GM21360 (cell line): ENCODE data around the gene ARHGEF26.

Experiments used
- ATAC-seq: cut with Tn5 transposase; IDR thresholded peaks from one replicate; pipeline ENCODE4 v1.9.1; 2021; ENCODE audit warnings: mild to moderate bottlenecking, moderate library complexity; ENCODE audit not compliant: unreplicated experiment

ARHGEF26 gene

DNA sequence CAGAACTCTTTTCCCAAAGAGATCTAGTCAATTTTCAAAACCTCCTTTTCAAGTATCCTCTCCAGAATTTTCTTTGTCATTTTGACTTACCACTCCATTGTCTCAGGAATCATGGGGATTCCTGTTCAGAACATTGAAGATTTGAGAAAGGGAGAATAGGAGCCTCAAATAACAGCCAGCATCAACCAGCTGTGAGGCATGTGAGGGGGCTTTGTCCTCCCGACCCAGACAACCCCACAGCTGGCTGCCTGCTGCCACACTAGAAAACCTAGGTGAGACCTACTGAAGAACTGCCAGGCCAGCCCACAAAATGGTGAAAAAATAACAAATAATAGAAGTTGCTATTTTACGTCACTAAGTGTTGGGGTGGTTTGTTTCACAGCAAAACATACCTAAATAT lies 5.9 kb upstream of the ARHGEF26 start:
- ATAC-seq, result no peak

DNA sequence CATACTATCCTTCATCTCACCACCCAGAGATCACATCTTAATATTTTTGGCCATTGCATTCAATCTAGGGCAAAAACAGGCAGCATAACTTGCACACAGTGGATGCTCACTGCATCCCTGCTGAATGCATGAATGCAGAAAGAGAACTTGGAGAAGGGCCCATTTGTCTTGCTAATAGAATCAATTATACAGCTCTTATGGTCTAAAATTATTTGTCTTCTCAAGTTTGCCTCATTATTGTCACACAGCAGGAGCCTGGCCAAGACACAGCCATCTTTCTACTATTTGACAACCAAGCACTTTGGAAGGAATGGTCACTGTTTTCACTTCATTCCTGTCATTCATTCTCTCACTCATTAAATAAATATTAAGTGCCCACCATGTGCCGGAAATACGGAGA lies 1.2 kb upstream of the ARHGEF26 start:
- ATAC-seq, result no peak

DNA sequence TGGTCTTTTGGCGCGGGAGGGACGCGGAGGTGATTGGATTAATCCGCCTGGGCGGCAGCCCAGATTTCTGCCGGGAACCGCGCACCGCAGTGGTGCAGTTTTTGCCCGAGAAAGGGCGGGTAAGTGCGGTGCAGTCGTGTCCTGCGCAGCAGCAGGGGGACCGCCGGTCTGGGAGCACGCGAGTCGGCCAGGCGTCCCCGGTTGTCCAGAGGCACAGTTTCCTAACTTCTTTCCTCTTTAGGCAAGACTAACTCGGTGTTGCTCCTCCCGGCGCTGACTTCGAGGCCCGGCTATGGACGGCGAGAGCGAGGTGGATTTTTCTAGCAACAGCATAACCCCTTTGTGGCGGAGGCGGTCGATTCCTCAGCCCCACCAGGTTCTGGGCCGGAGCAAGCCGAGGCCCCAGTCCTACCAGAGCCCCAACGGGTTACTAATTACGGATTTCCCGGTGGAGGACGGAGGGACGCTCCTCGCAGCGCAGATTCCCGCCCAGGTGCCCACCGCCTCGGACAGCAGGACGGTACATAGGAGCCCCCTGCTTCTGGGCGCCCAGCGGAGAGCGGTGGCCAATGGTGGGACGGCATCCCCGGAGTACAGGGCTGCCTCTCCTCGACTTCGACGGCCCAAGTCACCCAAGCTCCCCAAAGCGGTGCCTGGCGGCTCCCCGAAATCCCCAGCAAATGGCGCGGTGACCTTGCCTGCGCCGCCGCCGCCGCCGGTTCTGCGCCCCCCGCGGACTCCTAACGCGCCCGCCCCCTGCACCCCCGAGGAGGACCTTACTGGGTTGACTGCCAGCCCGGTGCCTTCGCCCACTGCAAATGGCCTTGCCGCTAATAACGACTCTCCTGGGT lies 736 bp downstream of the ARHGEF26 start:
- ATAC-seq, result peak; percentile 42

DNA sequence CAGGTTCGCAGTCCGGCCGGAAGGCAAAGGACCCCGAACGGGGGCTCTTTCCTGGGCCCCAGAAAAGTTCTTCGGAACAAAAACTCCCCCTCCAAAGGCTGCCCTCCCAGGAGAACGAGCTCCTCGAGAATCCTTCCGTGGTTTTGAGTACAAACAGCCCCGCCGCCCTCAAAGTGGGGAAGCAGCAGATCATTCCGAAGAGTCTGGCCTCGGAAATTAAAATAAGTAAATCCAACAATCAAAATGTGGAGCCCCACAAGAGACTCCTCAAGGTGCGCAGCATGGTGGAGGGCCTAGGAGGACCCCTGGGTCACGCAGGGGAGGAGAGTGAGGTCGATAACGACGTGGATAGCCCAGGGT lies 1.3 kb downstream of the ARHGEF26 start:
- no peak for ATAC-seq

DNA sequence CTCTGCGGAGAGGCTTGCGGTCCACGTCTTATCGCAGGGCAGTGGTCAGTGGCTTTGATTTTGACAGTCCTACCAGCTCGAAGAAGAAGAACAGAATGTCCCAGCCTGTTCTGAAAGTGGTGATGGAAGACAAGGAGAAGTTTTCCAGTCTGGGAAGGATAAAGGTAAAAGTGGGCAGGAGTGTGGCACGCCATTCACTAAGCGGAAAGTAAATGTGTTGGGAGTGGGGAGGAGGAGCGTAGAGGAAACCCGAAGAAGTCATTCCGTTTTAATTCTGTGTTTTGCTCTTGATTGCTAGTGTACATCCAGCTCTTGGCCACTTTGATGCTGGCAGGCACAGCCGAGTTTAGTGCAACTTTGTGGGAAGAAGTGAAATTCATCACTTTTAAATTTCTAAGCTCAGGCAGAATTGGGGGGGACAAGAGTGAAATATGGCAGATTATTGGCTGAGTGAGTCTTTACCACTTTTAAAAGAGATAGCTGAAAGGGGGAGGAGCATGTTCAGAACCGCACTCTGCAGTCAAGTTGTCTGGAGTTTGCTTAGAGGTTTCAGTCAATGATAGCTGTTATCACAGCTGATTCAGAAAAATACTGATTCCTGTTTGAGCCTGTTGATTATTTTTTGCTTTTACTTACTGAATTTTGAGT lies 1.8 kb downstream of the ARHGEF26 start:
- no peak for ATAC-seq

DNA sequence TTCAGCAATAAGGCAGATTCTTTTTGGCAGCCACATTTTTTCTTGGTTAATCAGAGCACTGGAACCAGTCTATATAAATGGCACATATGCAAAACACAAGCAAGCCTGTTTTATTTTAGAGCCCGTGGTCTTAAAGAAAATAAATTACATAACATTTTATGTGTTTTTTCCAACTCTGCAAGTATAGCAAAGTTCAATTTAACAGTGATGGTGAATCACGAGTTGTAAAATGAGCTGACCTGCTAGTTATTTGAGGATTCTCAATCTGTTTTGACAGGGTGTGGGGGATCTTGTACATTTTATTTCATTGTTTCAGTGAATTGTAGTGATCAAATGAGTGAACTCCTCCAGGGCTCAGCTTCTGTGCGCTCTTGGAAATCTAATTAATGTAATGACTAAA lies 2.7 kb downstream of the ARHGEF26 start:
- ATAC-seq, result no peak

DNA sequence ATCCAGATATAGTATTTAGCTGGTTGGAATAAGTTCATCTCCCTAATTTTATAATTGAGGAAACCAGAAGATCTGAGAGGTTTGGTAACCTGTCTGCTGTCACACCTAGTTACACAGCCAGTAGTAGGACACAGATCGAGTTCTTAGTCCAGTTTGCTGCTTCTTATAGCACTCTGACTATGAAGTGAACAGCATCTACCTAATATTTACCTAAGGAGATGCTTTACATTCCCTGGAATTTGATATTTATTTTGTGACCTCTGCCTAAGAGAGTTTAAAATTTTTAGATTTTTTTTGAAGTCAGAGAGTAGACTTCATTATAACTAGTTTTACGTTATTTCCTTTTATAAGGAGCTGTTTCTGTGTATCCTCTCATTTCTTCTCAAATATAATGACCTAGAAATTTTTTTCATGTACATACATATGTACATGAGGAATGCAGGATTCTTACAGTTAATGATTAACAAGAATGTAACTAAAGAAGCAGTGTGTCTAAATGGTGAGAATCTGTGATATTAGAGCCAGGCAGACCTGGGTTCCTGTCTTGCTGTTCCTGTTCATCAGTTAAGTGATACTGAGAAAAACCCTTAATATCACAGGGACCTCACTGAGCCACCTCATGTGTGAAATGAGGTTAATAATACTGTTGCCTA lies 4.3 kb downstream of the ARHGEF26 start:
- ATAC-seq, result no peak

DNA sequence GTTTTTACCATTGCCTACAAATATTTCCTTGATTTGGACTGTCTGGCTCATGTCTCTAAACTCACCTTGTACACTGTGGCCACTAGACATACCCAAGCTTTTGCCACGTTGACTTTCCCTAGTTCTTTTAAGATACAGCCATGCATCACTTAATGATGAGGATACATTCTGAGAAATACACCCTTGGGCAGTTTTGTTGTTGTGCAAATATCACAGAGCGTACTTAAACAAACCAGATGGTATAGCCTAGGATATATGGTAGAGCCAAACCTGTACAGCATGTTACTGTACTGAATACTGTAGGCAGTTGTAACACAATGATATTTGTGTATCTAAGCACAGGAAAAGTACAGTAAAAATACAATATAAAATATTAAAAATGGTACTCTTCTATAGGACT lies 5.5 kb downstream of the ARHGEF26 start:
- no peak for ATAC-seq

DNA sequence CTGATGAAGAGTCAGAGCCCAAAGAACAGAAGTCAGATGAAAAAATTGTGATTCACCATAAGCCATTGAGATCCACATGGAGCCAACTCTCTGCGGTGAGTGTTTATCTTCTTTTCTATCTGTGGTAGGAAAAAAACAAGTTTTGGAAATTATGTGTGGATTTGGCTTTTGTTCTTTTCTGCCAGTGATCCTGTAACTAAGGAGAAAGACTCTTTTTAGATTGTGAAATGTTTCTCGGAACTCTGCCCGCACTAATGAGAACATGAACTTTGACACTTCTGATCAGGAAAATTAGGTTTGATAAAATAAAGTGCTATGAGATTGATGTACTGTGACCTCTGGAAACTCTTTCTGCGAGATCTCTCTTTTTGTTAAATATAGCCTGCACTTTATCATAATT lies 8.4 kb downstream of the ARHGEF26 start:
- no peak for ATAC-seq

DNA sequence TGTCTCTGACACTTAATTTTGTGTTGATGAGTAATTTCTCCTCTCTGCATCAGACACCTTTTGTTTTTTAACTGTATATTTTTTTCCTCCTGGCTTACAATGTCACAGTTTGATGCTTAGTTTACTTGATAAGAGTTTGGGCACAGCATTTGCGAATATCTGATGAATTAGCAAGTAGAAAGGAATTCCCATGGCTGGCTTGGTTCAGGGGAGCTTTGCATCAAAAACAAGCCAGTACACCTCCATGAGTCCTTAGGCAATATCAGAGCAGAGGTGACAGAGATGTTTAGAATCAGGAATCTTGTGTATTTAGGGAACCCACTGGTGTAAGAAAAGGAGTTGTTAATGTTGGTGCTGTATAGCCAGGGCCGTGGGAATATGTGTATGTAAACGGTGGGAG lies 9.3 kb downstream of the ARHGEF26 start:
- ATAC-seq, result no peak

DNA sequence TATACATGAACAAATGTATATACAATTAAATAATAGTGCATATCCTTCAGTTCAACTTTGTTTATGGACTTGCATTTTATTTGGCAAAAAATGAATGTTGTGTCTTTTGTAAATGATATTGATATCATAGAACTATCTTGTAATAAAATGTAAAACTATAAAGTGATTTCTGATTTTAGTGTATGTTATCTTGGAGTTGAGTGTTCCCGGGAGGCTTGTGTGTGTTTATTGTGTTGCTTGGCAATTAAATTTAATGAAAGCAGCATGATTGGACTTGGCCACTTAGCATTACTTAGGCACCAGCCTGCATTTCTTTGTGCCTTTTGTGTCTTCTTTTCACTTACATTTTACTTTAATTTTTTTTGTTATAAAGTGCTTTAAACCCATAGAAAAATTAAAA lies 10.6 kb downstream of the ARHGEF26 start:
- ATAC-seq, result no peak

DNA sequence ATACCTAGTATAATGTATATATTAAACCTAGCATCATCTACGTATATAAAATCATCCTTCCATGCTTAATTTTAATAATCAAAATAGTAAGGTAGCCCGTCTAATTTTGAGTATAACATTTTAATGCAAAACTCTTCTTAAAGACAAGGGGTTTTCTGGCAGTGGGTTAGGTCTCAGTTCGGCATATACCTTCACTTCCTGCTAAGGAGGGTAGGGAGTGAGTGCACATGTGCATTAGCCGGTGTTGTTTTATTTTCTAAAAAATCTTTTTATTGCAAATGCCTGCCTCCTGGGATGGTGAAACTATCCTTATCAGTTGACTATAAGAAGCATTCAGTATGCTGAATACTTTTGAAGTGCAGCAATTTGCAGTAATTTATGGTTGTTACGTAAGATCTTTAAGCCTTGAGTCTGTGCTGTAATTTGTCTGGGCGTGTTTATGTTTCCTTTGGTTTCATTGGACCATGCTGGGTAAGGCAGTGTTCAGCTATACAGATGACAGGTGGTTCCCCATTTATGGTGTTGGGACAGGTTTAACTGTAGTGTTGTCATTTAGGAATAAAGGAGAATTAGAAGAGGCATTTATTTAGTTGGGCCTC lies 11.7 kb downstream of the ARHGEF26 start:
- no peak for ATAC-seq

DNA sequence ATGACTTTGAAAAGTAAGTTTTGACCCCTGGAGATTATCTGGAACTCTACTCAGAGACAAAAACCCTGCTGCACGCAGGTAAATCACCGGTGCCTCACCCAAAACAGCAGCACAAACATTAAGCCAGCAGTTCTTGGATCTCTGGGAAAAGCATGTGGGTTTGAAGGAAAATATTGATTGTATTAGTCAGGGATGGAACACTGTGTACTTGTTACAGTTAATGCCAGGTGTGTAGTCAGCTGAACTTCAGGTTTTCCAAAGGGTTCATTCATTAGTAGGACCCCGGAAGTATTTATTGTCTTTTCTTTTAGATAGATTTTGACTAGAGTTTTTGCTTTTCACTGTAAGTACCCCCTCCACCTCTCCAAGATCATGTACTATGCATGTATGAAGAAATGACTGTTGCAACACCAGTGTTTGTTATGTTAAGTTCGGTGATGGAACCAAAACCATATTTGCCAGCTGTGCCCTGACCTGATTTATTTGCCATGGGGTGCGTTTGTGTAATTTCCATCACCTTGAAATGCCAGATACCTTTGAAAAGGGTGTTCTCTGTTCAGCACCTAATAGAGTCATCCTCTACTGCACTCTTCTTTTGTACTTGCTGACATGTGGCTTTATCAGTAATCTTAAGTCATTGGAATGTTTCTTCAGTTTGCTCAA lies 14.5 kb downstream of the ARHGEF26 start:
- no peak for ATAC-seq

DNA sequence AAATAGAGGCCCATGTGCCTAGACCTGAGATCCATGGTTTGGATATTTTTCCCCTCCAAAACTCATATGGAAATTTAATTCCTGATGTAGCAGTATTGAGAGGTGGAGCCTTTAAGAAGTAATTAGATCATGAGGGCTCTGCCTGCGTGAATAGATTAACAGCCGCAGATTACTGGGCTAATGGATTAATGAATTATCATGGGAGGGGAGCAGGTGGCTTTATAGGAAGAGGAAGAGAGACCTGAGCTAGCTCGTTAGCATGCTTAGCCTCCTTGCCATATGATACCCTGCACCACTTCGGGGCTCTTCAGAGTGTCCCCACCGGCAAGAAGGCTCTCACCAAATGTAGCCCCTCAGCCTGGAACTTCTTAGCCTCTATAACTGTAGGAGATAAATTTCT lies 15.8 kb downstream of the ARHGEF26 start:
- ATAC-seq, result no peak

DNA sequence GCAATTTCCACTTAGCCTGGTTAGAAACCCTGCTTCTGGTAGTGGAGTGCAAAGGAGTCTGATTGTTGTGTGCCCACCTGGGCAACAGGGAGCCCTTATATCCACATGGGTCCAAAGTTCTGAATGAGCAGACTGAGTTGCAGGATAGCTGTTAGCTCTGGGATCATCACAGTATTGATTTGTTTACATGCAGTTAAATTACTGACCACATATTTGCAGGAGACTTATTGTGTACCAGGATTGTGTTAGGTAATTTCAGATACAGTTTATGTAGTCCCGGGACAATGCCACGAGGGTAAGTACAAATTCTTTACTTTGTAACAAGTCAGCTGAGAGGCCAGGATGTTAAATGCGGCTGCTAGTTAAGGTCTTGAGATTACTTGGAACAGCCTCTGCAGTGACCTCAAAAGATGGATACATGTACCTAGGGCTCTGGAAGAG lies 18.8 kb downstream of the ARHGEF26 start:
- ATAC-seq, result no peak

DNA sequence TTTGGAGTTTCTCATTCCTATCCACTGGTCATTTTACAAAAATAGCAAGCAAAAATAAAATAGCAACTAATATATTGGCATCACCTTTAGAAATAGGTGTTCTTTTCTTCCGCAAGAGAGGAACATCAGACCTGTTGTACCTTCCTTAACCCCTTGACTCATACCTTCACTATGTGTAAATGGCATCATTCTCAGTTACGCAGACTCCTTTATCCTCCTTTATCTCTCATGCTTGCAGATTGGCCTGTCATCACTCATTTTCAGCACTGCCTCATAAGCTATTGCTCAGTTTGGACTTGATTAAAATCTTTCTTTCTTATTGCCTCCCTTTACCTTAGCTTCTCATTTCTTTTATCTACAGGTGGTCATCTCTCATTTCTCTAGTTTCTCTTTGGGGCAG lies 21.4 kb downstream of the ARHGEF26 start:
- no peak for ATAC-seq

DNA sequence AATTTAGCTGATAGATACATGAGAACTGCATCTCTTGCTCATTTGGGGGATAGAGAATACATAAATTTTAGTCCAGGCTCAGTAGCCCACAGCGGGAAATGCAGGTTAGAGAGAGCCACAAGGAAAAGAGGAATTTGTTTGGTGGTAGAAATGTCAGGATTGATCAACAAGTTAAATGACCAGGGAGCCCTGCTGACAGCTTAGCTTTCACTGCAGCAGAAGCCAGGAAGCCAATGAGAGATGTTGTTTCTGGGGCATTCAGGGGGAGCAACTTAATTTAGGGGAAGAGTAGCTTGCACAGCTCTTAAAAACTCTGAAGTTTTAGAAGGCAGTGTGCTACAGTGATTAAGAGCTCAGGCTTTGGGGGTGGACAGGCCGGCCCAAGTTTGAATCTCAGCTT lies 22.7 kb downstream of the ARHGEF26 start:
- ATAC-seq, result no peak

DNA sequence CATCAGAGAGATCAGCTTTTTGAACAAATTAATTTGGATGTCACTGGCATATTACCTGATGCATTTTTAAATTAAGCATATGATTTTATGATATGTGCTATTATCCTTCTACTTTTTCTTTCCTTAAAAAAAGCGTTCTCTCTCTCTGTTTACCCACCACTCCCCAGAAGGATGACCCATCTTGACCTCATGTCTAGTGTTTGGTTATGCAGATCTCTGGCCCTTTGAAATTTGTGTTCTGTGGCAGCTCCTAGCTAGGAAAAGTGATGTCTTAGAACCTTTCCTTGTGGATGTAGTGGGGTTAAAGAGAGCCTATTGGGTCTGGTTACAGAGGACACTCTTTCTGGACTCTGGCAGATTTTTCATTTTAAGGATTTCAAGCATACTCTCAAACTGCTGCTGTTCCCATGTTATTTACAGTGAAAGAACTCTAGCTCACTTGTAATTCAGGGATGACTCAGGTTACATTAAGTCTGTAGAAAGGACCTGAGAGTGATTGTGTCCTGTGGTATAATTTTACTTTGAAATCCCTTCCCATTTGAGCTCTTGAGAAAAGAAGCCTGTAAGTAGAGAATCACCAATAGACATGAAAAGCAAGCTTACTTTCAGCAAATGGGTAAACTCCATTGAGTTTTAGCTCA lies 23.8 kb downstream of the ARHGEF26 start:
- ATAC-seq, result no peak

DNA sequence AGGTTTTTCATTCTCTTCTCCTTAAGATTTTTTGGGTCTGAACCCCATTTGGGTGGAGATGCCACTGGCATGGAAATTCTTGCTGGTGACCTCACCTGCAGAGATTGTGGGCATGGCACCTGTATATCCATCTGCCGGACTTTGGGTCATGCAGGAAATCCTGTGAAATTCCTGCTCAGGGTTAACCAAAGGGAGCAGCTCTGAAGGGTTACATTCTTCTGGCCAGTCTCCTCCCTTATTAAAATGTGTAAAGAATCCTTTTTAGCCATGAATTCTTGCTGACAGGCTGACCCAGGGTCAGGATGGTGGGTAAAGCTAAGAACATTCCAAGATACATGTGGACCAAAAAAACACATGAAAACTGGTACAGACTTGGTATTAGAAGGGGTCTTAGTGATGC lies 27.4 kb downstream of the ARHGEF26 start:
- ATAC-seq, result no peak

DNA sequence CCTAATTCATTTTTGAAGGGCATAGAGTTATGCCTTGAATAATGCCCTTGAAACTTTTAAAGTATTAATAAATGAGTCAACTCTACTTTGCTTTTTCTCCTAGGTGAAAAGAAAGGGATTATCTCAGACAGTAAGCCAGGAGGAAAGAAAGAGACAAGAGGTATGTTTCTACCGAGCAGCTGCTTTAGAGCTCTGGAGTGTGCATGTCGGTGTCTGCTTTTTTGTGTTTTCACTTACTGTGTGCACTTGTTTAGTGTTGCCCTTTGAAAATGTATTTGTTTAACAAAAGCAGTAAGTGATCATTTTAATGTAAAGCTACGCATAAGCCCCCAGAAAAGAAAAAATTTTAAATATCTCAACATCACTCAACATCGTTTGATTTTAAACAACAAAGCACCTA lies 28.1 kb downstream of the ARHGEF26 start:
- no peak for ATAC-seq

DNA sequence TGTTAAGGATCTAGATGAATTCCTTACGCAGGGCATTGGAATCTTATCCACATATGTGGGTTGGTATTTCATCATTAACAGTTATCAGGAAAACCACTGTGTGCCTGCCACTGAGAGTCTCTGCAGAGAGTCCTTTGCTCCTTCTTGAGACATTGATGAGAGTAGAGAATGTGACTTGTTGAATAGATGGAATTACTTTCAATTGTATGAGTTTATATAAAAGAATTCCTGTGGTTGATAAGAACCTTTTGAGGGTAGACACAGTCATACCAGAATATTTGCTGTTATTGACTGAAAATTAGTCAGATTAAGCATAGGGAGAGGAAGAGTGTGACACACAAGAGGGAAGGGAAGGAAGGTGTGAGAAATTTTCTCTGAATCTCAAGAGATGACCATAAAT lies 30.8 kb downstream of the ARHGEF26 start:
- no peak for ATAC-seq
